Heart right ventricle (tissue), 16 donors: ENCODE results near the gene COPS4. TPM values are rescaled to one million over a fixed set of nuclear protein-coding genes. Genes with fewer than 3 reads are reported as not detected.
"Not testable (repeated sequence)": the region's sequence is repeated elsewhere in the genome, so short reads cannot be mapped to it uniquely, and the experiment has no call there.

Experiments
- ATAC-seq, 8 donors: fragments of 200-7000 bp; cut with Tn5 transposase; one replicate each; pipeline ENCODE4 v1.9.1; 2020; ENCODE audit warnings: mild to moderate bottlenecking in 8 of 8, moderate library complexity in 8 of 8, moderate number of reproducible peaks in 1 of 8
- DNase-seq, 2 donors: peaks; one replicate each; pipeline ENCODE4 v3.0.0-alpha.2; 2020
- H3K27ac ChIP-seq, 10 donors: fragments of 200-600 bp; sonication (generic) in 2 of 10; one replicate each; pipeline versions ENCODE4 v1.5.0 to v1.8.0; 2020 to 2022; ENCODE audit warnings: mild to moderate bottlenecking in 3 of 10
- H3K27me3 ChIP-seq, 7 donors: fragments of 200-600 bp; one replicate each; pipeline ENCODE4 v1.8.0; 2021 to 2022; ENCODE audit warnings: mild to moderate bottlenecking in 2 of 7
- H3K36me3 ChIP-seq, 9 donors: fragments of 200-600 bp; sonication (generic) in 1 of 9; one replicate each; pipeline versions ENCODE4 v1.5.0 to v1.8.0; 2020 to 2022; ENCODE audit warnings: mild to moderate bottlenecking in 2 of 9
- H3K4me1 ChIP-seq, 9 donors: fragments of 200-600 bp; sonication (generic) in 1 of 9; one replicate each; pipeline versions ENCODE4 v1.5.0 to v1.8.0; 2020 to 2022; ENCODE audit warnings: mild to moderate bottlenecking in 4 of 9
- H3K4me3 ChIP-seq, 10 donors: fragments of 200-600 bp; sonication (generic) in 2 of 10; one replicate each; pipeline versions ENCODE4 v1.5.0 to v1.8.0; 2020 to 2022; ENCODE audit warnings: mild to moderate bottlenecking in 7 of 10, moderate library complexity in 2 of 10
- H3K9me3 ChIP-seq, 11 donors: fragments of 200-600 bp in 10 of 11; sonication (generic) in 2 of 11; one replicate each; pipeline versions ENCODE4 v1.5.0 to v1.8.0; 2013 to 2022; ENCODE audit warnings: mild to moderate bottlenecking in 2 of 11, control low read depth in 1 of 11, moderate library complexity in 1 of 11
- CTCF ChIP-seq, 9 donors: fragments of 200-600 bp; sonication (generic) in 2 of 9; IDR thresholded peaks; one replicate each; pipeline versions ENCODE4 v1.5.0 to v1.8.0; 2021 to 2022; ENCODE audit warnings: antibody characterized with exemption in 9 of 9, mild to moderate bottlenecking in 5 of 9, moderate library complexity in 1 of 9
- WGBS, 2 donors: extraction: QIAGEN DNeasy Blood & Tissue Kit; methylation state at CpG; one replicate each; pipeline ENCODE4 v1.1.7; 2013; ENCODE audit warnings: inconsistent platforms in 1 of 2; 5-methylcytosine and 5-hydroxymethylcytosine counted together
- intact Hi-C, 10 donors: fragments of 100-400 bp; cut with DNase I; formaldehyde crosslinking; loops; one replicate each; pipeline versions ENCODE4 v1.11.1 to v1.14.2; 2022
- long read RNA-seq, 3 donors: library from polyadenylated mRNA; unstranded; transcript quantifications; one replicate each; pipeline ENCODE4 v2.0.0, GENCODE V29; 2020 to 2021
- polyA plus RNA-seq, 2 donors: library from polyadenylated mRNA; stranded (reverse); fragments of 200-250 nt; gene quantifications; one replicate each; pipeline ENCODE4 v1.2.3, GENCODE V29; 2013
- total RNA-seq, 10 donors: library from RNA; stranded (reverse); fragmentation: NEBNext Ultra II Directional in 3 of 10; extraction: Animal tissue kit (Norgen Biotek cat#: 25700) in 3 of 10; gene quantifications; one replicate each; pipeline versions ENCODE4 v1.2.1 to v1.2.4, GENCODE V29; 2021 to 2023
- donor health status: Arrhythmogenic right ventricular cardiomyopathy.
- donor health status: ischemic (EF 13 %, LVEDD 7.1; RV severe dilation, severe dysfunction).
- donor health status: healthy with polysubstance abuse.
- donor health status: DM: no; HTN: yes; CAD: no.
- donor health status: DM: no; HTN: no; CAD: no.
- donor health status: ischemic (EF 25% LVEDD 6.9; RV normal size, moderate dysfunction).
- donor health status: ischemic (EF 25% LVEDD 5.7; RV mildly dilated, moderate dysfunction).
- donor health status: healthy.
- donor health status: DM: yes; HTN: yes; CAD: no.
- donor health status: Ischemic cardiomyopathy.
- donor health status: ischemic (EF 35%, LVEDD 5.7; RV mildly dilated, moderate dysfunction).
- donor health status: nonischemic (EF 11% LVEDD 7.7; RV severe dilation, severe dysfunction).
- donor health status: DM: yes; HTN: yes; CAD: no.
- donor health status: PGD.
- donor health status: ischemic (EF 29% LVEDD 5.4; RV normal size, mild dysfunction).
- donor health status: nonischemic (EF 23%, LVEDD 6.1; RV moderate dilation, normal function).

The COPS4 gene
- total RNA-seq (10 to 100 TPM; 48.1 to 65.1 (median 57.5) TPM), polyA plus RNA-seq (10 to 100 TPM; 12.5 to 40.3 TPM)
- long read RNA-seq, donor 1, transcript COPS4-201 (10 exons, 1,744 nt), result major isoform, 83 of 91 reads
- long read RNA-seq, donor 1, transcript COPS4-209 (11 exons, 1,695 nt), result minor isoform, 5 of 91 reads
- long read RNA-seq, donor 1, partial matches to known transcripts, result 0 of 91 reads
- long read RNA-seq, donor 1, other reads (novel, unspliced or antisense), result 1 of 91 reads
- long read RNA-seq, donor 2, transcript COPS4-209 (11 exons, 1,695 nt), result minor isoform, 11 of 131 reads
- long read RNA-seq, donor 2, transcript COPS4-201 (10 exons, 1,744 nt), result major isoform, 107 of 131 reads
- long read RNA-seq, donor 2, partial matches to known transcripts, result 1 of 131 reads
- long read RNA-seq, donor 2, other reads (novel, unspliced or antisense), result 10 of 131 reads
- long read RNA-seq, donor 3, transcript COPS4-209 (11 exons, 1,695 nt), result minor isoform, 41 of 426 reads
- long read RNA-seq, donor 3, transcript COPS4-202 (11 exons, 1,702 nt), result minor isoform, 9 of 426 reads
- long read RNA-seq, donor 3, transcript COPS4-201 (10 exons, 1,744 nt), result major isoform, 350 of 426 reads
- long read RNA-seq, donor 3, partial matches to known transcripts, result 5 of 426 reads
- long read RNA-seq, donor 3, other reads (novel, unspliced or antisense), result 20 of 426 reads

GRCh38 chr4:83034630-83035494 is at the start of gene COPS4:
Gene COPS4, plus strand, starts transcription at chr4:83035183. Its CDS starts 42 bp downstream, at chr4:83035225.
- DNase-seq (peak; percentile 92 to 98), ATAC-seq (peak; percentile 100)
- peaks cover 0 to 27% (median 22%) of the 10 kb centered on the region in 9 donors for H3K4me1 ChIP-seq
- 0% methylated on average over 39 of the region's 39 CpGs for WGBS, 2 donors
- H3K9me3 ChIP-seq, result no peaks in the 10 kb centered on the region
- no peaks in the 10 kb centered on the region for H3K36me3 ChIP-seq
- H3K27ac ChIP-seq, result peak within 1 kb of the TSS; percentile 62 to 95 (median 88)
- peak; percentile 36 to 74 (median 52) for TF ChIP-seq CTCF (IDR thresholded peaks at IDR 0.05)
- intact Hi-C loops, result loop anchor here in 7 of 10 donors (1.0 to 10.0 kb wide), 6 partner anchors 22 to 663 kb away; partner anchors contain the start of genes SEC31A (in 4 of the 7), HNRNPD (in 2 of the 7), HELQ (in 1 of the 7) and MRPS18C (in 1 of the 7)
- peak within 1 kb of the TSS; percentile 41 to 92 (median 67) for H3K4me3 ChIP-seq
- H3K27me3 ChIP-seq, result no peaks in the 10 kb centered on the region

GRCh38 chr4:82987519-82987918 is 47.5 kb upstream of the COPS4 start:
- DNase-seq, H3K27me3 ChIP-seq, ATAC-seq, H3K4me3 ChIP-seq, H3K27ac ChIP-seq, H3K9me3 ChIP-seq, intact Hi-C loops: not testable (repeated sequence)
- Histone ChIP-seq H3K4me1 (peaks cover 0 to 13% (median 0%) of the 10 kb centered on the region in 9 donors), H3K36me3 (peaks cover 0 to 19% (median 0%) of the 10 kb centered on the region in 9 donors)

GRCh38 chr4:82988323-82988832 is 46.6 kb upstream of the COPS4 start:
- intact Hi-C loops, result no loop called here
- WGBS, 2 donors, result 88 to 89% methylated on average over 2 of the region's 2 CpGs
- Histone ChIP-seq H3K9me3 (peaks cover 0 to 9% (median 0%) of the 10 kb centered on the region in 11 donors), H3K4me1 (peaks cover 0 to 13% (median 0%) of the 10 kb centered on the region in 9 donors), H3K4me3 (no peak overlapping the region), H3K27ac (no peak overlapping the region), H3K36me3 (peaks cover 0 to 13% (median 0%) of the 10 kb centered on the region in 9 donors), H3K27me3 (no peaks in the 10 kb centered on the region)
- ATAC-seq (no peak), DNase-seq (no peak)
- no peak for TF ChIP-seq CTCF (IDR thresholded peaks at IDR 0.05)

GRCh38 chr4:82989575-82990429 is 45.2 kb upstream of the COPS4 start:
- DNase-seq (no peak), ATAC-seq (no peak)
- TF ChIP-seq CTCF (IDR thresholded peaks at IDR 0.05), result no peak
- 84 to 87% methylated on average over 2 of the region's 2 CpGs for WGBS, 2 donors
- Histone ChIP-seq H3K27ac (peak overlapping the region in 1 of 10 donors; percentile 42), H3K4me3 (no peak overlapping the region), H3K4me1 (peaks cover 0 to 13% (median 0%) of the 10 kb centered on the region in 9 donors), H3K27me3 (no peaks in the 10 kb centered on the region), H3K9me3 (peaks cover 0 to 9% (median 0%) of the 10 kb centered on the region in 11 donors), H3K36me3 (no peaks in the 10 kb centered on the region)
- intact Hi-C loops, result no loop called here
